SIG-M5 (cell line): ENCODE measurements around the gene NCK1.

Experiments
- DNase-seq: peaks from one replicate; lab custom pipeline; 2025; lab: John Stamatoyannopoulos, UW

Gene NCK1

DNA sequence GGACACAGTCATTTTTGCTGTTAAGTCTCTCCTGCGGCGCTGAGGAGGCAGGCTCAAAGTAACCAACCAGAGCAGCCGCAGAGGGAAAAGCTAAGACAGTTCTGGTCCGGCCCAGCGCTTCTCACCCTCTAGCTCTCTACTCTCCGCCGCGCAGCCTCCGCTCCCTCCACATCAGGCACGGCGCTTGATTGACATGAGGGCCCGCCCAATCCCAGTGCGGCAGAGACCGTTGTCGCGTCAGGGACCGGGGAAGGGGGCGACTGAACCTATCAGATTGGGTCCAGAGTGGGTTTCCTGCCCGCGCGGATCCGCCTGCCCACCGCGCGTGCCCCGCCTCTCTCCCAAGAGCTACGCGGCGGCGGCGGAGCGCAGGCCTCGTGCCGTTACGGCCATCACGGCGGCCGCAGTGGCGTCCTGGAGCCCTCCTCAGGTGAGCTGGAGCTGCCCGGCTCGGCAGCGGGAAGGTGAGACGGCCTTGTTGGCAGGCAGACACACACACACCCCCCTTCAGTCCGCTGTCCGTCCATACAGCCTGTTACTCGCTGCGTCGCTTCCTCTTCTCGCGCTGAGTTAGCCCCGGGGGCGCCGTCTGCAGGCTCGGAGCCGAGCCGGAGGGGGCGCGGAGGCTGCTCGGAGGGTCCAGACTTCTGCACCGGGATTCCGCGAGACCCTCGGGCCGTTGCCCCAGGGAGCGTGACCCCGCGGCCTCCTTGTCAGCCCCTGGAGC lies at the start of gene NCK1:
Gene NCK1, plus strand, starts transcription at position 319 of the 727 bp plus-strand sequence. CDS start 65,794 bp downstream, outside the sequence.
- peak; percentile 83 for DNase-seq

DNA sequence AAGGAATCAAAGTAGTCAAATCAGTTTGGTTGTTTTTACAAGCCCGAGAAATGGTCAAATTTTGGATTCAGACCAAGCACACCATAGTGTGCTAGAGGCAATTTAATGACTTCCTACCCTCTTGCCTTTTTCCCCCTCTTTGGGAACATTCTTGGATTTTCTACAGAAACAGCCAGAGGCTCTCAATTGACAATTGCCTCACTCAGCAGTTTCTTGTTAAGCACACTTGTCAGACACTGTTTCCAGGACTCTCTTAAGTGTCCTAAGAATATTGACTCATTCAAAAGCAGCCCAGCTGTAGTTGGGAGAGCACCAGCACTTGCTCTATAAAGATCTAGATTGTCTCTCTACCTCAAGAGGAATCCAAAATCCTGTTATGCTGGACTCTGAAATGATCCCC lies 44.6 kb upstream of the NCK1 start:
- no peak for DNase-seq

DNA sequence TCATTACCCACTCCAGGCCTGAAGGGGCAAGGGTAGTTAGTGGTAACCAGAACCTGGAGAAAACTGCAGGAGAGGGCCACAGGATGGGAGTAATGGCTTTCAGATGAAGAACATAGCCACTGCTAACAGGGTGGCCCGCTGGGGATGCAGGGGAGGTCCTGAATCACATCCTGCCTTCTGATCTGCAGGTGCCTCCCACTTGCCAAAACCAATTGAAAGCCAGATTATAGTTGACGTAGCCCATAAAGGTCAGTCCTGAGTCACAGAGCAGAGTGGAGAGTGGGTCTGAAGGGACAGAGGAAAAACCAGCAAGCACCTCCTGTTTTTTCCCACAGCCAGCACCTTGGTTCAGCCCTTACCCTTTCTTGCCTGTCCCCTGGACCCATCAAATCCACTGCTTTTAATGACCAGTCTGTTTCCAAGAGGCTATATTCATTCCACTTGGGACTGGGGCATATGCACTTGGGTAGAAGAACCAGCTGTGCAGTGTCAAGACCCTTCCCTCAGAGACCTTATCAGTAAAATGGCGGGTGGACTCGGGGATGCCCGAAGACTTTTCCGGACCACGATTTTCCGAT lies 43.7 kb upstream of the NCK1 start:
- DNase-seq: no peak

DNA sequence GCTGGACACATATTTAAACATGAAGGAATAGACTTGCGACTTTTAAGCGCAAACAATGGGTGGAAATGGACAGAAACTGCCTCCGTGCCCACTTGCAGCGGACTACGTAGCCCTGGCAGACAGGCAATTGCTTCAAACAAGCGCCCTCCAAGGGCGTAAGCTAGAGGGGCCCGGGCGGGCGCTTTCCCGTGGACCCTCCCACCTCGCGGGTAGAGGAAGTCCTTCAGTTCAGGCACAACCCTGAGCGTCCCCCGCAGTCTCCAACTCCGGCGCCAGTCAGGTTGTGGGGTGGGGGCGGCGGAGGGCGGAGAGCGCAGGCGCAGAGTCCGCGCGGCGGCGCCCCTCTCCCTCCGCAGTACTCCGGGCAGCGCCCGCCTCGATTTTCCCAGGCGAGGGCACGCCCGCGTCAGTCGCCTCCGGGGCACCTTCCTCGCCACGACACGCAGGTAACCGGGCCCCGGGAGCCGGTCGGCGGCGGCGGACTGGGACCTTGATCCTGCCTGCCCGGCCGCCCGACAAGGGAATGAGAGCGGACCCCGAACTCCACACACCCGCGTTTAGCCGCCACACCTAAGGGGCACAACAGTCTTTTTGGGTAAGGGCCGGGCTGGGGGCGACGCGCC lies 43.1 kb upstream of the NCK1 start, which contains the start of gene SLC35G2:
Gene SLC35G2, plus strand, starts transcription at position 358 of the 623 bp plus-strand sequence. CDS start 35,335 bp downstream, outside the sequence.
- DNase-seq: no peak

DNA sequence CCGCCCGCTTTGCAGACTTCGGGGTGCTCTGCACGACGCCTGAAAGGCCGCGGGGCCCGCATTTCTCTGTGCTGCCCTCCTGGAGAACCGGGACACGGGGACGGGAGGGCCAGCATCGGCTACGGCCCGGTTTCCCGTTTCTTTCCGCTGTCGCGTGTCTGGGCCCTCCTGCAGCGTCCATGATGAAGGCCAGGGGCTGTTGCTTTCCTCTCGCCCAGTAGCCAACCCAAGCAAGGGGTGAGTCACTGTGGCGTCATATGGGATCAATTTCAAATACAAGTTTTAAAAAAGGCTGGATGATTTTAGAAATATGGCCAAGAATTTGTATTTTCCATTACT lies 42.6 kb upstream of the NCK1 start:
- DNase-seq: no peak

DNA sequence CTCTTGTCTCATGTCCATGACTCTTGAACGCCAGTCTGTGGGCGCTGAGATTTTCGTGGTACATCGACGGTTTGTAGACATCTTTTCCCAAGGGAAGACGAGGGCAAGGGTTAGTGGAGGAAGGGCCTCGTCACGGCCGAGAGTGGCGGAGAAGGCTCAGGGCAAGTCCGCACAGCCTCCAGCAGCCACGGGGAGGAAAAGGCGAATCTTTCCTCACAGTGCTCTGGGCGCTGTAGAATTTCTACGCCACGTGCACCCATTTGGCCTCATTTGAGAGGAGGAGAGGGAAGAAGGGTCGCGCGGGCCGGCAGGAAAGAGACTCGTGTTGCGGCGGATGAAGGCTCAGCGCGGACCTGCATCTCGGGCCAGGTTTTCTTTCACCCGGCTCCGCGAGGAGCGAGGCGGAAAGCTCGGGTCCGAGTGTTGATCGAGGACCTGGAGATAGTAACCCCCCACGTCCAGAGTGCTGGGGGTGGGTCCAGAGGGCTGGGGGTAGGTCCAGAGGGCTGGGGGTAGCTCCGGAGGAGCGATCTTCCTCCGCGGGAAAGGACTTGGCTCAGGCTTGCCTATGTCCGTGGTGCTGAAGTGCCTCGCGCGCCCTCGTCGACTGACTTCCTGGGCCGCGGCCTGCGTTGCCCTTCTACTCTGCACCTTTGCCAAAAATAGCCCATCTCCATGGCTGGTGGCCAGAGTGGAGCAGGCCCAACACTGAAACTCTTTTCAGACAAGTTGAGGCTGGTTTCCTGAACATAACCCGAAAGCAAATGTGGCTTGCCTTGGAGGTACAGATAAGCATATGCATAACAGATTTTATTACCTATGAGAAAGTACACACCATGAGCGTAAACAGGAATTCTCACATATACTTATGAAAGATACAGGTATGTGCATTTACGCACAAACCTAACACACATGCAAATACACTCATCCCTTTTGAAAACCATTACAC lies 42.0 kb upstream of the NCK1 start:
- DNase-seq: no peak

DNA sequence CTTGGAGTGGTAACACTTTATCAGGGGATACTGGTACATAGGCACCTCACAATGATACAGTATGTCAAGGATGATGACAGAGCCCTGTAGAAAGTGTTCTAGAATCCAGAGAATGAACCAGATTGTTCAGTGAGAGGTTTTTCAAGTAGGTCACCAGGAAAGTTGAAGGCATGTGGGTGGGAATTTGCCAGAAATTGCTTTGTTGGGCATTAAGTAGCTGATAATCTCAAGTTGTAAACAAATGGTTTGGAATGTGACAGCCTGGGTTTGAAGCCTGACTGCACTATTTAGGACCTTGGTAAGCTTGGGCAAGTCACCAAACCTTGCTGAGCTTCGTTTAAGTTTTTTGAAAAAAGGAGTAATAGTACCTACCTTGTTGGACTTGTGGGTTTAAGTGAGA lies 30.5 kb upstream of the NCK1 start:
- DNase-seq: no peak

DNA sequence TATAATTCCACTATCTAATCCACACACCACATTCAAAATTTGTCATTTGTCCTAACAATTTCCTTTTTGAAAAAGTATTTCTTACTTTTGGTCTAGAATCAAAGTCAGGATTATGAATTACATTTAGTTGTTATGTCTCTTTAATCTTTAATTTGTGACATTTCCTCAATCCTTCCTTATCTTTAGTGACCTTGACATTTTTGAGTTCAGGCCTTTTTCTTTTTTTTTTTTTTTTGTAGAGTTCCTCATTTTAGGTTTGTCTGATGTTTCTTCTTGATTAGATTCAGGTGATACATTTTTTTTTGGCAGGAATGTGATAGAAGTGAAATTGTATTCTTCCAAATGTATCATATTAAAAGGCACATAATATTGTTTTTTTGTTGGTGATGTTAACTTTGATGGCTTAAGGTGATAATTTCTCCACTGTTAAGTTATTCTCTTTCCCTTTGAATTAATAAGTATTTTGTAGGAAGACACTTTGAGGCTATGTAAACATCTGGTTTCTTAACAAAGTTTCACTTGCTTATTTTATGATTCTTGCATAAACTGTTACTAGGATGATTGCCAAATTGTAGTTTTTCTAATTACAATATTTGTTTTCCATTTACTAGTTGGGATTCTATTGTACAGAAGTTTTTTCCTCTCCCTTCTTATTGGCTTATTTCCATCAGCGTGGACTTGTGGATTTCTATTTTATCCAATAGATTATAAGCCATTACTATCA lies 26.8 kb upstream of the NCK1 start:
- no peak for DNase-seq

DNA sequence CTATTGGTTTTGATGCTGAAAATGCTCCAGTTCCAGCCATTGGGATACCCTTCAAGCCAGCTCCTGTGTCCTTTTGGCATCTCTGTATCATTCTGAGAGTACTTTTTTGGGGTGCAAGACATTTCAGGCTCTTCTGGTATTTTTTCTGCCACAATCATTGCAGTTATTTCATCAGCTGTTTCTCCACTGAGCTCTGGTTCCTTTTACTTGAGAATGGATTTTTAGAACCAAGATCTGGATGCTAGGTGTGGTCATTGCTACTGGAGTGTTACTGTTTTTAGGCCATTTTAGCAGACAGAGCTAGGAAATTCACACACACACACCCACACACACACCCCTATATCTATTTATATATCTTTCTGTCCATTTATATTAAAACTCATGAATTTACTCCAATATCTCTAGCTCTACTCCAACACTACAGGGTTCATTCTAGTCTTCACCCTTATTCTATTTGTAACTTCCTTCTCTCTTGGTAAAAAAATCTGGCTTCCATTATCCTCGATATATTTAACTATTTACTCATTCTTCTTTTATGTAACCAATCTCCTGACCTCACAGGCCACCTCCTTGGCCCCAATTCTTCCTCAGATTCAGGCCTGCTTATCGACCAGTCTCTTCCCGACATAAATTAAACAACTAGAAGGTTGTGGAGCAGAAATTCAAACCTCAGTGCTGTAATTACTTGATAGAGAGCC lies 26.0 kb upstream of the NCK1 start:
- no peak for DNase-seq

DNA sequence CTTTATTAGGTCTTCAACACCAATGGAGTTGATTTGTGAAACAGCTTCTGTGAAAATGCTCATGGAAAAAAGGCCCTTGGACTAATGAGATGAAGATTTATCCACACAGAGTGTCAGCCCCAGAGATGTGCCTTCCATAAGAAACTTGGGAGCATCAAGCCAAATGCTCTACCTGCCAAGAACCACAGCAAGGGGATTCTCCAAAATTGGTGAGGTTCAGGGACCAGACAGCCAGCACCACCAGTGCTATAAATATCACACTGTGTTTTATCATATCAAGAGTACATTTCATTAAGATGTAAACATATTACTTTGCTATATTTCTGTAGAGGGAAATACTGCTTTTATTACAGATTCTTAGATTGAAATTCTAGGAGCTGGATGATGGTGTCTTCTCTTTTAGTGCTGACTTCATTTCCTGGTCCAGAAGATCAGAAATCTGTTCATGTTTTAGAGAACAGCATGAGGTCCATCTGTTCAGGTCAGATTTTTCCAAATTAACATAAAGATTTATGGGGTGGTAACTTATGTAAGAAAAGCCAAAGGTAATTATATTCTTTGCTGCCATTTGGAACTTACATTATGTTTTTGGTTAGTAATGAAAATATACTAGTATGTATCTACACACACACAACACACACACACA lies 25.4 kb upstream of the NCK1 start:
- no peak for DNase-seq

DNA sequence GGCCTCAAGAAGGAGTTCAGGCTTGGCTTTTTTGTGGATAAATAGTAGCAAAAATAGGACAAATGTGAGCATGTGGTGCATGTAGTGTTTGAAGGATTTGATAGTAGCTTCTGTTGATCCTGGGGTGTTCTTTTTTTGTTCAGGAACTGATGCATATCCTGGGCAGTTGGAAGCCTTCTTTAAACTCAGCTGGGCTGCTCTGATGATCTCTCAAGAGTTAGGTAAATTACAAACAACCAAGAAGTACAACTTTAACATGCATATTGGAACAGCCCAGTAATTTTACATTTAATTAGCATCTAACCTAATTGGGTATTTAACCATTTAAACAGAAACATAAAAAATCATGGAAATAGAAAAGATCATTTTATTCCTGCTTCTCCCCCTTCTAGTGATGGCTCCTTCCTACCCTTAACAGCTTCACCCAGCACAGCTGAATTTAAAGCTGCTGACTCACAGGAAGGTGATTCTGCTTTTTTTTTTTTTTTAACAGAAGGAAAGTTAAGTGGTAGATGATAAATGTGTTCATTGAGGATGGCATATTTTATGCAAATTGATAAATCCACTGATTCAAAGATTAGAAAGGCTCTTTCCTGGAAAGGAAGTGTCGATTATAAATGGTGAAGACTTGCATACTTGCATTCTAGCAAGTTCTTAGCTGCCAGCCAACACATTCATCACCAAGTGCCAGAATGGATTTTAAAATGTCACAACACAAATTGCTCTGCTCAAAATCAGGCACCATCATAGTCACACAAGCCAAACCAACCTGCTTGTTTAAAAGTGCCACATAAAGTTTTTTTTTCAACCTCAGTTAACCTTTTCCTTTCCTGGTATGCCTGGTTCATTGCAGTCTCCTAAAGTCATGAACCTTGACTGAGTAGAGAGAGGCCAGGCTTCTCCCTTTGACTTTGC lies 23.1 kb upstream of the NCK1 start:
- DNase-seq: no peak

DNA sequence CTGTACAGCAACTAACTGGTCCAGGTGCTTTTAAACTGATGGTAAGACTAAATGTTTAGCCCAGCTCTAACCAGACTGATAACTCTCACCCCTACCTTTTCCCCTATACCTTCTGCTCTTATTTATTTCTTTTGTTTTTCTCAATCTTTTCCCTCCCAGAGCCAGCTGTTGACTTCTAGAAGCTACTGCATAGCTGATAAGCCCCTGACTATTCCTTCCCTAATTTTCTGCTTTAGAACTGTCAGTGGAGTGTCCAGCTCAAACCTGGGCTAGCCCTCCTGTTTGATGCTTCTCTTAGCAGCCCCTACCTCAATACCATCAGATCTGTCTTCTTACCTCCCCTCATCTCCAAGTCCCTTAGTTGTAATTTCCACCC lies 22.5 kb upstream of the NCK1 start:
- no peak for DNase-seq

DNA sequence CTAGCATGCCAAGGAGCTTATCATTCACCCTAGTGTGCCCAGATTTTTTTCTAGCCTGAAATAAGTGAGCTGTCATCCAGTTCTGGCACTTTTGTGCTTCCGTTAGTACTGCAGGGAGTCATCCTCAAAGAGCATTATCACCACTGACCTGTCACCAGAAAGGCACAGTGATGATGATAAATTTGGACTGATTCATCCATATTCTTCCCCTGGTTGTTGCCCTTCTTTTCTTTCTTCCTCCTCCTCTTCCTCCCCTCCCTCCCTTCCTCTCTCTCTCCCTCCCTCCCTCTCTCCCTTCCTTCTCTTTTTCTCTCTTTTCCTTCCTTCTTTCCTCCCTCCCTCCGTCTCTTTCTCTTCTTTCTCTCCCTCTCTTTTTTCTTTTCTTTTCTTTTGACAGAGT lies 21.8 kb upstream of the NCK1 start:
- no peak for DNase-seq

DNA sequence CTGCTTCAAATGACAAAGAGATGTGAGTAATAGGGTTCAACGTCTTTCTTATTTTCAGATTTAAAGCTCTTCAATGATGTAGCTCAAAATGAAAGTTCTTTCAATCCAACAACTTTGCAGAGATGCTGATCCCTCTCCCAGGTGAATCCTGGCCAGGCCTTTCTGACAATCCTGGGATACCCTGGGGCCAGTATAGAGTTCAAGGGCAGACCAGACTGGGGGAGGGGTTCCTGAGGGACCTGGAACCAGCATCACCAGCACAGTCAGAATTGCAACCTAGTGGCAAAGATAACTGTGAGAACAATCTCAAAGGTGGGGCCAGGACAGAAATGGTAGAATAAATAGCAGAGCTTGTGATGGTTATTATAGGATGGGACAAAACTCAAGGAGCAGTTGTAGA lies 19.7 kb upstream of the NCK1 start:
- no peak for DNase-seq

DNA sequence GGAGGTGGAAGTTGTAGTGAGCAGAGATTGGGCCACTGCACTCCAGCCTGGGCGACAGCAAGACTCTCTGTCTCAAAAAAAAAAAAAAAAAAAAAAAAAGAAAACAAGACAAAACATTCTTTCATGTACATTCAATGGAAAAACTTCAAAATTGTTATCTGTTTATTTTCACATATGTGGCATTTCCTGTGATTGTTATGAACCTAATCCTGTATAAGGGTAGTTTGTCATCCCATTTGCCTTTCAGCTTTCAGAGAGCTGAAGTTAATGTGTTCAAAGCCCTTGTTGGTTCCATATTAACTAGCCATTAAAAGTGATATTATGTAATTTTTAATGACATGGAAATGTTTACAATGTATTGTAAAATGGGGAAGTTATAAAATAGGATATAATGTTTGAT lies 17.3 kb upstream of the NCK1 start:
- no peak for DNase-seq

DNA sequence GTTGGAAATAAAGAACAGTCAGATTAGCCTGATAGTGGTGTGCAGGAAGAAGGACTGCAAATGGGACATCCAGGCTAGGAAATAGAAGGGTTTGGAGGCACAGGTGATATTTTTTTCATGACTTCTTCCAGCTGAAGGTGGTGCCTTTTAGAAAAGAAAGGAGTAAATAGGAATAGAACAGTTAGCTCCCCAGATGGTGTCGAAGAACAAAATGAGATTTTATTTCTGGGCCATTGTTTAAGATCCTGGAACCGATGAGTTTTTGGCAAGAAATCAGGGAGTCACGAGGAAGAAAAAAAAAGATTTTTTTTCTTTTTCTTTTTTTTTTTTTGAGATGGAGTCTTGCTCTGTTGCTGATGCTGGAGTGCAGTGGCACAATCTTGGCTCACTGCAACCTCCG lies 9.8 kb upstream of the NCK1 start:
- no peak for DNase-seq

DNA sequence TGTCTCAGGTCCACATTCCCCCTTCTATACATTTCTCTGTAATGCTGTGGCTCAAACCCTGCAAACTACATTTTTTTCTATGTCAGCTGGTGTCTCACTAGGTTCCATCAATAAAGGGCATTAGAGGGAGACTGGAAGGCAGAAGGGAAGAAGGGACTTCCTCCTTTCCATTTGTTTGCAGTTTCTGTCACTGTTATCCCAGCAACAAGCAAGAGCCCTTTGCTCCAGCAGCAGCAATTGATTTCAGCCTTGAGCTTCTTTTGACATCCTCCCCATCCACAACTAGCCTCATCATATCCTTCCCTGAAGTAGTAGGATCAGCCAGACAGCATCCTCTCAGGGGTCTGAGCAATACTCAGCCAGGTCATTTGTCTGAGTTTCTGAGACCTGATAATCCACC lies 5.3 kb upstream of the NCK1 start:
- DNase-seq: no peak

DNA sequence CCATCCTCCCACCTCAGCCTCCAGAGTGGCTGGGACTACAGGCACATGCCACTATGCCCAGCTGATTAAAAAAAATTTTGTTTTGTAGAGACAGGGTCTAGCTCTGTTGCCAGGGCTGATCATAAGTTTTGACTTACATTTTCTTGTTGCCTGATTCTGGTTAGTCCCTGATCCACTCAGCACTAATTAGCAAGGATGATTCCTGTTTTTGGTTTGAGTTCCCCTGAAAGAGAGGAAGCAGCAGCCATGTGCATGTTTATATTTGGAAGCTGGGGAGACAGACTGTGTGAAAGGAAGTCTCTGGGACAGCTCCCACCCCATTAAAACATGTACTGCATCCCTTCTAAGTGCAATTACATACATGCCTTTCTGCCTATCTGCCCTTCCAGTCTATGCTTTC lies 3.6 kb upstream of the NCK1 start:
- no peak for DNase-seq

DNA sequence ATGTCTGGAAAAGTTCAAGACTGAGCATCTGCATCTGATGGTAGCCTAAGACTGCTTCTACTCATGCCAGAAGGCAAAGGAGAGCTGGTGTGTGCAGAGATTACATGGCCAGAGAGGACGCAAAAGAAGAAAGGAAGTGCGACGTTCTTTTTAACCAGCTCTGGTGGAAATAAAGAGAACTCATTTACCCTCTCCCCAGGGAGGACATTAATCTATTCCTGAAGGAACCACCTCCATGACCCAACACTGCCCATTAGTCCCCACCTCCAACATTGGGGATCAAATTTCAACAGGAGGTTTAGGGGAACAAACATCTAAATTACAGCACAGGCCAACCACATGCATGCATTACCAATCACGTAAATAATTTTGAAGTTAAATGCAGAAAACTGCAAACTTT lies 1.5 kb upstream of the NCK1 start:
- DNase-seq: no peak
